PC-9 (cell line): ENCODE results near the gene SLC43A1.

Experiments
- EZH2 ChIP-seq: fragments of 200-600 bp; sonication (generic); IDR thresholded peaks from 2 replicates; pipeline ENCODE4 v1.8.0; 2017; ENCODE audit warnings: antibody characterized with exemption, low read depth
- TF ChIP-seq, protein P1 (sequence below): fragments of 200-600 bp; sonication (generic); conservative IDR thresholded peaks from 2 replicates; pipeline ENCODE4 v1.6.1; 2017; ENCODE audit warnings: mixed run types, antibody characterized with exemption, mild to moderate bottlenecking, moderate library complexity

DNA sequence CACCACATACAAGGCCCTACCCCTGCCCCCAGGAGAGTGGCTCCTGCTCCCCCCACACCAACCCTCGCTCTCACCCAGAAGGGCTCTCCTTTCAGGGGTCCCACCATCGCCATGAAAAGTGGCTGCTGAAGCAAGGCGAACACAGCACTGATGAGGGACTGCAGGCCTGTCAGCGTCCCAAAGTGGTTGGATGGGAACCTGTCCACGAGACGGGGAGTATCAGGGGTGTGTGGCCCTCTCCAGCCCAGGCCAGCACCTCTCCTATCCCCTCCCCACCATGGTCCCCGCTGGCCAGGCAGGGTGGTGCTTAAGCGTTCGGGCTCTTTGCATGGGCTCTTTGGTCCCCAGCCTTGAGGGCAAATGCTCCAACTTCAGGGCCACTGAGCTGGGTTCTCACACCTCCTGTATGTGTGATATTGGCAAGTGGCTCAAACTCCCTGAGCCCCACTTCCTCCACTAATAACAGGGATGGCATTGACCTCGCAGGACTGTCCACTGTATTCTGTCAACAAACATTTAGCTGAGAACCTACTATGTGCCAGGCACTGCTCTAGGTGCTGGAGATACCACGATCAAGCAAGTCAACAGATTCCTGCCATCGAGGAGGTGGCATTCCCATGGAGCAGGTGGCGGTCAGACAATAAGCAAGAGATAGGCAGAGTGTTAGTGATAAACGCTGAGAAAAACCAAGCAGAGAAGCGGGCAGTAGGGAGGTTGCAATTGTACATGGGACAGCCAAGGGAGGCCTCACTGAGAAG is 28.3 kb downstream of the SLC43A1 start:
- TF ChIP-seq EZH2, result no peak
- TF ChIP-seq, protein P1, sequence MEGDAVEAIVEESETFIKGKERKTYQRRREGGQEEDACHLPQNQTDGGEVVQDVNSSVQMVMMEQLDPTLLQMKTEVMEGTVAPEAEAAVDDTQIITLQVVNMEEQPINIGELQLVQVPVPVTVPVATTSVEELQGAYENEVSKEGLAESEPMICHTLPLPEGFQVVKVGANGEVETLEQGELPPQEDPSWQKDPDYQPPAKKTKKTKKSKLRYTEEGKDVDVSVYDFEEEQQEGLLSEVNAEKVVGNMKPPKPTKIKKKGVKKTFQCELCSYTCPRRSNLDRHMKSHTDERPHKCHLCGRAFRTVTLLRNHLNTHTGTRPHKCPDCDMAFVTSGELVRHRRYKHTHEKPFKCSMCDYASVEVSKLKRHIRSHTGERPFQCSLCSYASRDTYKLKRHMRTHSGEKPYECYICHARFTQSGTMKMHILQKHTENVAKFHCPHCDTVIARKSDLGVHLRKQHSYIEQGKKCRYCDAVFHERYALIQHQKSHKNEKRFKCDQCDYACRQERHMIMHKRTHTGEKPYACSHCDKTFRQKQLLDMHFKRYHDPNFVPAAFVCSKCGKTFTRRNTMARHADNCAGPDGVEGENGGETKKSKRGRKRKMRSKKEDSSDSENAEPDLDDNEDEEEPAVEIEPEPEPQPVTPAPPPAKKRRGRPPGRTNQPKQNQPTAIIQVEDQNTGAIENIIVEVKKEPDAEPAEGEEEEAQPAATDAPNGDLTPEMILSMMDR, result no peak
